ENCODE data around the gene IFNL2.
A peak's percentile ranks its signal among the peaks of the same experiment; 100 is the strongest.
"Not testable (repeated sequence)": the region's sequence is repeated elsewhere in the genome, so short reads cannot be mapped to it uniquely, and the experiment has no call there.

Gene IFNL2

GRCh38 chr19:39253374-39254149 is 14.6 kb upstream of the IFNL2 start:
- peak; percentile 44 for DNase-seq

- peak; percentile 78 for DNase-seq
Observed at GRCh38 chr19:39254531-39255345, 13.5 kb upstream of the IFNL2 start.

- DNase-seq = no peak
Observed at GRCh38 chr19:39257227-39257626, 11.0 kb upstream of the IFNL2 start.

- DNase-seq = no peak
Observed at GRCh38 chr19:39261704-39262103, 6.5 kb upstream of the IFNL2 start.

GRCh38 chr19:39262496-39262895 is 5.7 kb upstream of the IFNL2 start:
- DNase-seq = no peak

- no peak for DNase-seq
Observed at GRCh38 chr19:39263912-39264305, 4.3 kb upstream of the IFNL2 start.

GRCh38 chr19:39264306-39265290 is 3.6 kb upstream of the IFNL2 start:
- peak; percentile 13 for DNase-seq

GRCh38 chr19:39265321-39265916 is 2.8 kb upstream of the IFNL2 start:
- DNase-seq = no peak

- DNase-seq = not testable (repeated sequence)
Observed at GRCh38 chr19:39268531-39269223, 481 bp downstream of the IFNL2 start.

- DNase-seq = not testable (repeated sequence)
Observed at GRCh38 chr19:39269369-39269768, 1.2 kb downstream of the IFNL2 start.

- DNase-seq = no peak
Observed at GRCh38 chr19:39270036-39270871, 2.1 kb downstream of the IFNL2 start.

GRCh38 chr19:39273859-39274258 is 5.7 kb downstream of the IFNL2 start:
- DNase-seq = not testable (repeated sequence)

- DNase-seq = no peak
Observed at GRCh38 chr19:39275578-39275977, 7.4 kb downstream of the IFNL2 start.

GRCh38 chr19:39276740-39277139 is 8.5 kb downstream of the IFNL2 start:
- DNase-seq = no peak

GRCh38 chr19:39277598-39277997 is 9.4 kb downstream of the IFNL2 start:
- no peak for DNase-seq

- DNase-seq = no peak
Observed at GRCh38 chr19:39282021-39282420, 13.8 kb downstream of the IFNL2 start.

GRCh38 chr19:39284032-39284431 is 15.8 kb downstream of the IFNL2 start:
- no peak for DNase-seq

- no peak for DNase-seq
Observed at GRCh38 chr19:39293394-39293793, 25.2 kb downstream of the IFNL2 start.

- DNase-seq = no peak
Observed at GRCh38 chr19:39296055-39296645, 28.0 kb downstream of the IFNL2 start, which contains the start of gene IFNL1. Gene IFNL1 (plus strand): TSS chr19:39296407. CDS start chr19:39296422, 15 bp downstream.

- no peak for DNase-seq
Observed at GRCh38 chr19:39296906-39297305, 28.7 kb downstream of the IFNL2 start.
